VCaP (cell line): ENCODE measurements around the gene C3orf22.

Experiments used
- H3K27ac ChIP-seq: fragments of 450-650 bp; 2 replicates; pipeline ENCODE4 v1.5.1; 2017
- TF ChIP-seq, protein P1 (sequence below): fragments of 450-650 bp; conservative IDR thresholded peaks from 2 replicates; pipeline ENCODE4 v1.5.1; 2017; ENCODE audit warnings: mild to moderate bottlenecking, moderate library complexity

Gene C3orf22

DNA sequence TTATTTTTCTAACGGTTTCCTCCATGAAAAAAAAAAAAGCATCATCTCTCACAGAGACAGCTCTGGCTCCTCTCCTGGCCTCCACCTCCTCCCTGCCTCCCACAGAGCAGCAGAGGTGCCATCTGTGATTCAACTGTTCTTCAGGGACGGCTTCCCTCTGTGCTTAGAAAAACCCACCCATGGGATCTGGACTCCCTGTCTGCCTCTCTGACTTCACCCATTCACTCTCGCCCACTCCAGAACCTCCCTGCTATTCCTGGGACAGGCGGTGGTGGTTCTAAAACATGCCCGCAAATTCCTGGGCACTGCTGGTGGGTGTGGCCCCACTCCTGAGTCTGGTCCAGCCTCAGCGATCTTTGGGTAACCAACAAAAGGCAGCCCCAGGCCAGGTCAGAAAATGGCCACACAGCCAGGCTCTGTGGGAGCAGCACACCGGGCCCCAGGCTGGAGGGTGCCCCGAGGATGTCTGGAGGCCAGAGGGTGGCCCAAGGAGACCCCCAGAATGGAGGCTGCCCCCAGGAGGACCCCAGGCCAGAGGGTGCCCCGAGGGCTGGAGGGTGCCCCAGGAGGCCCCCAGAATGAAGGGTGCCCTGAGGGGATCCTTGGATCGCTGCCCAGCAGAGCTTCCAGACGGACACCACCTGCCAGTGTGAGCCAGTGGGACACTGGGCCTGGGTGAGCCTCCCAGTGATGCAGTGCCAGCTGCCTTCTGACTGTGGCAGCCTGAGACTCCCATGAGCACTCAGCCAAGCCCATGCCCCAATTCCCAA, 37.4 kb downstream of the C3orf22 start:
- H3K27ac ChIP-seq: no peak overlapping the region
- TF ChIP-seq, protein P1, sequence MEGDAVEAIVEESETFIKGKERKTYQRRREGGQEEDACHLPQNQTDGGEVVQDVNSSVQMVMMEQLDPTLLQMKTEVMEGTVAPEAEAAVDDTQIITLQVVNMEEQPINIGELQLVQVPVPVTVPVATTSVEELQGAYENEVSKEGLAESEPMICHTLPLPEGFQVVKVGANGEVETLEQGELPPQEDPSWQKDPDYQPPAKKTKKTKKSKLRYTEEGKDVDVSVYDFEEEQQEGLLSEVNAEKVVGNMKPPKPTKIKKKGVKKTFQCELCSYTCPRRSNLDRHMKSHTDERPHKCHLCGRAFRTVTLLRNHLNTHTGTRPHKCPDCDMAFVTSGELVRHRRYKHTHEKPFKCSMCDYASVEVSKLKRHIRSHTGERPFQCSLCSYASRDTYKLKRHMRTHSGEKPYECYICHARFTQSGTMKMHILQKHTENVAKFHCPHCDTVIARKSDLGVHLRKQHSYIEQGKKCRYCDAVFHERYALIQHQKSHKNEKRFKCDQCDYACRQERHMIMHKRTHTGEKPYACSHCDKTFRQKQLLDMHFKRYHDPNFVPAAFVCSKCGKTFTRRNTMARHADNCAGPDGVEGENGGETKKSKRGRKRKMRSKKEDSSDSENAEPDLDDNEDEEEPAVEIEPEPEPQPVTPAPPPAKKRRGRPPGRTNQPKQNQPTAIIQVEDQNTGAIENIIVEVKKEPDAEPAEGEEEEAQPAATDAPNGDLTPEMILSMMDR: no peak

DNA sequence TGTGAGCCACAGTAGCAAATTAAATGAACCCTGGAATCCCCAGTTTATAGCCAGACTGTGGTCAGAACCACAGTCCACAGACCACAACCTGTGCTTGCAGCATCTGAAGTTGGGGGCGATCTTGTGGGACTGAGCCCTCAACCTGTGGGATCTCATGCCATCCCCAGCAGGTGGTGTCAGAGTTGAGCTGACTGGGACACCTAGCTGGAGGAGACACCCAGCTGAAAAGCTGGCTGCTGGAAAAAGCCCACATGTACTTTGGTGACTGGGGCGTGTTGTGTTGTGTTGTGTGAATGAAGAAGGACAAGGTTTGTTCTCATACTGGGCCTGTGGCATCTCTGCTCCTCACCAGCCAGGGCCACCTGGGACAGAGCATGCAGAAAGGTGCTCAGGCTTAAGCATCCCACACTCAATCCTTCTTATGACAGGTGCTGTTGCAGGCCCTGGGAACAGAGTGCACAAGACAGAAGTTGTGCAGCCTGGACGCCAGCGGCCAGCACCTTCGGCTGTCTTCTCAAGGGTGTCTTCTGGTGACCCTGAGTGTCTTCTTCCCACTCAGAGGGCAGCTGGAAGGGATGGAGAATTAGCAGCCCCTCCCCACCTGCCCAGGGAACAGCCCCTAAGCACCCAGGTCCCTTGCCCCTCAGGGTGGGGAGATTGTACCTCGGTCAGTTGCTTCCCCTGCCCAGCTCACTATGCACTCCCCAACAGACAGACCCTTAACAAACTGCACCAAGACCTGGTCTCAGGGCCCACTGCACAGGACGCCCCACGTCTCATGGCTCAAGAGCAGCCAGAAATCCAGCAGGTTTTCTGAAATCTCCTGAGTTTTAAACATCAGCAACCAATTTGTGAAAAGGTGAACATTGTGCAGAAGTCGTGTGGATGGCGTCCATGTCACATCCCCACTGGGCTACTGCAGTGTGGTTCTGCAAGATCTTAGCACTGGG, 39.0 kb downstream of the C3orf22 start:
- TF ChIP-seq, protein P1: no peak
- H3K27ac ChIP-seq: no peak overlapping the region

DNA sequence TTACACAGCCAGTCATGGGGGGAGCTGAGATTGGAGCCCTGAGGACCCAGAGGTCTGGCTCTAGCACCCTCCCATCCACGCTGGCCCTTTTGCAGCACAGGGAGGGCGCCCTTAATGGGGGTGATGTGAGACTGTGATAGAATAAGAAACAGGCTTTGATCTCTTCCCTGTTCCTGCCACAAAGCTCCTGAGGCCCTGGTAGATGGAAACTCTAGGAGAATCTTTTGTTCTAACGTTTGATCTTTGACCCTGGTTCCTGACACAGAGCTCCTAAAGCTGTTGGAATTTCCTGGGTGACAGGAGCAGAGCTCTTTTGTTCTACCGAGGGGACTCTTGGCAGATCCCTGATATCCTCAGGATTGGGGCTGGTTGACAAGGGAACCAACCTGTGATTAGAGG, 40.0 kb downstream of the C3orf22 start:
- TF ChIP-seq, protein P1: no peak
- no peak overlapping the region for H3K27ac ChIP-seq

DNA sequence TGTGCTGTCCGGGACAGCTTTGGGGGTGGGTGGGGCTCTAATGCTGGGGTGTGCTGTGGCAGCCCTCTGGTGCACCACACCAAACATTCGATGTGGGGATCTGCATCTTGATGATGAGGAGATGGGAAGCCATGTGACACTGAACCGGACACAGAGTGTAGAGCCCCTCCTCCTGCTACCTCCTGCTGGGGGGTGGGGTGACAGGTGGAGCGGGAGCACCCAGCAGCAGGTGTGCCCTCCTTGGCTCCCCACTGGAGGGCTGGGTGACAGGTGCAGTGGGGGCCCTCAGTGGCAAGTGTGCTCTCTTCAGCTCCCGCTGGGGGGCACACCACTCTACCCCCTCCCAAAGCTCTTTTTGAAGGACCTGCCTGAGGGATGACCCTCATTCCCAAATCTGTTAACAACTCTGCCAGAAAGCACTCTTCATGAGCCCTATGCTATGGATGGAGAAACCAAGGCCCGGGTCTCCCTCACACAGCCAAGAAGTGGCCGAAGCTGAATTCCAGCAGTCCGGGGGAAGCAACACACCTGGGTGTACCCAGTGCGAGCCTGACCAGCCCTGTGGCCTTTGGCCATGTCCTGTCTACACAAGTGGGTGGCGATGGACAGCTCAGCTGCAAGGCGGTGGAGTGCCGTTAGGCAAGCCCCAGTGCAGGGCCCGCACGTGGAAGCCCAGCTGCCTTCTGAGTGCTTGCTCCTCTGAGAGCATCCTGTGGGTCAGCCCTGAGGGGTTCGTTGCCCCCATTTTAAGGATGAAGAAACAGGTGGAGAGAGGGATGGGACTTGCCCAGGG, 40.5 kb downstream of the C3orf22 start:
- H3K27ac ChIP-seq: no peak overlapping the region
- TF ChIP-seq, protein P1: no peak

DNA sequence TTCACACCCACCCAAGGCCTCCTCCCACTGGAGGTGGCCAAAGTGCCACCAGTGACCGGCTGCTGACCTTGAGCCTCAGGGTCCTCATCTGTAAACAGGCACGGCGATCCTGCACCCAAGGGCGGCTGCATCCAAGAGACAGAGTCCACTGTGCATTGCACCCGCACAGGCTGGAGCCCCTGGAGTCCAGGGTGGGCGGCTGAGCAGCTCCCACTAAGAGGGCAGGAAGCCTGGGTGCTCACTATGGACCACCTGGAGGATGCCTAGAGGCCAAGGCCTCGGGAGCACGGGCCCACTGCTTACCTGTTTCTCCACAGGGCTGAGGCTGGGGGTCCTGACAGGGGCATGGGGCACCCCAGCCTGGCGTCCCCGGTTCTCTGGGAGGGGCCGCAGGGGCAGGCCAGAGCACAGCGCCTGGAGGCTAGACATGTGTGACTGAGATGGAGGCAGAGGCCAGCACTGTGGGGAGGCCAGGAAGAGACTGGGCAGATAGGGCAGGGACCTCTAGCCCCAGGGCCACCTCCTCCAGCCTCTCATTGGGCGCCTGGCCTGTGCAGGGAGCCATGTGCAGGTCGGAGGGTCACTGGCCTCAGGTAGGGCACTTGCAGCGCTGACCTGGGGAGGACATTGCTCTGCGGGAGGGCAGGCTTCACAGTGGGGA, 41.3 kb downstream of the C3orf22 start, which contains the start of gene UROC1:
Gene UROC1, minus strand, starts transcription at position 483 of the 661 bp plus-strand sequence. Its CDS starts 54 bp downstream, at position 429.
- TF ChIP-seq, protein P1: no peak
- H3K27ac ChIP-seq: no peak within 1 kb of the TSS

DNA sequence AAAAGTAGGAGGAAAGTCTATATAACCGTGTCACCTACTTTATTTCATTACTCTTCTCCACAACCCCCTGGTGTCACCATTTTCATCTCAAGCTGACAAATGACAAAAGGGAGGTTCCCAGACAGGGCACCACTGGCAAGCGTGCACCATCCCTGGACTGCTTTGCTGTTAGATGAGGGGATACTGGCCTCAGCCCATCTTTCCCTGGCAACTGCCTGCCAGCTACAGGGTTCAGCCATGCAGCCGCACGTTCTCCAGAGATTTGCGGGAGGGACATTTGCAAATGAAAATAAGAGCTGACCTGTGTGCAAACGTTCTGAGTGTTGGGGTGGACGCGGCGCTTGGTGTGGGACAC, 41.8 kb downstream of the C3orf22 start:
- TF ChIP-seq, protein P1: no peak
- no peak overlapping the region for H3K27ac ChIP-seq
